ENCODE data around the gene SLC6A18. TPM values are rescaled to one million over a fixed set of nuclear protein-coding genes. Genes with fewer than 3 reads are reported as not detected.

SLC6A18 gene
- total RNA-seq, 4 donors from 2014 or later: not detected

GRCh38 chr5:1199649-1200494, 25.3 kb upstream of the SLC6A18 start:
- Histone ChIP-seq H3K9me3 (no peaks in the 10 kb centered on the region), H3K27ac (peak overlapping the region in 1 of 4 donors; percentile 34), H3K36me3 (no peaks in the 10 kb centered on the region), H3K4me3 (no peak overlapping the region), H3K4me1 (no peaks in the 10 kb centered on the region), H3K27me3 (peaks cover 0 to 44% of the 10 kb centered on the region in 2 donors)
- 55 to 56% methylated on average over 26 of the region's 26 CpGs for WGBS, 2 donors
- TF ChIP-seq CTCF (IDR thresholded peaks at IDR 0.05): no peak
- DNase-seq (ENCODE audit: low spot score in 2 of 2): no peak

DNA sequence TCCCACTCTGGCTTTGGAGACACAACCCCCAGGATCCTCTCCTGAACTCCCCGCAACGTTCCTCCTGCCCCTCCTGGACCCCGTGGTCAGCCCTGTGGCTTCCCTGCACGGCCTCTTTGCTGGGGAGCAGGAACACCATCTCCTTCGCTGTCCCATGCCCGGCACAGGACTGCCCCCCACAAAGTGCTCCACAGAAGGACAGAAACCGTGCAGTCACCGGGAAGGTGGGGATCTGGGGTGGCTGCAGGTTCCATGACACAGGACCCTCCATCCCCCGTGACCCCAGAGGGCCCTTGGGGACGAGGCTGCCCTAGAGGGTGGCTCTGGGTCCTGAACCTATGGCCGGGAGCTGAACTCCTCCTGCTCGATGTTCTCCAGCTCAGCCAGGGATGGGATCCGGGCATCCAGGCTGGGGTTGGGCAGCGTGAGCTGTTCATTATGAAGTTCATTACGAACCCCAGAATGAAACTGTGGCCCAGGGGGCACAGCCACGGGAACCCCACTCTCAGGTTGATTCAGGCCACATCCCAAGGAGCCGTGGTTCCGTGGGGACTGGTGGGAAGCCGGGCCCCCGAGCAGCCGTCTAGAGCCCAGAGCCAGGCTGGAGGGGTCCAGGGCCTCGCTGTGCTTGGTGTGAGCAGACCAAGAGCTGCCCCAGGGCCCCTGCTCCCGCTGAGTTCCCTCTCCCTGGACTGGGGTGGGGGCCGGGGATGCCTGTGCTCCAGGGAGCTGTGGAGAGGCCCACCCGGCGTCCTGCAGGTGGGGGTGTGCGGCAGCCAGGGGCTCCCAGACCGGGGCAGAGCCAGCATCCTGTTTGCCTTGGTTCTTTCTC, 24.5 kb upstream of the SLC6A18 start:
- Histone ChIP-seq H3K36me3 (no peaks in the 10 kb centered on the region), H3K9me3 (no peaks in the 10 kb centered on the region), H3K4me3 (no peak overlapping the region), H3K4me1 (no peaks in the 10 kb centered on the region), H3K27ac (peak overlapping the region in 1 of 4 donors; percentile 34), H3K27me3 (peaks cover 0 to 44% of the 10 kb centered on the region in 2 donors)
- no peak for DNase-seq (ENCODE audit: low spot score in 2 of 2)
- TF ChIP-seq CTCF (IDR thresholded peaks at IDR 0.05) (no peak), POLR2A (IDR thresholded peaks at IDR 0.05) (no peak)
- 71 to 73% methylated on average over 16 to 17 of the region's 28 CpGs for WGBS, 2 donors

- no peaks in the 10 kb centered on the region for H3K9me3 ChIP-seq
- 69 to 77% methylated on average over 31 to 47 of the region's 51 CpGs for WGBS, 2 donors
- no peaks in the 10 kb centered on the region for H3K4me1 ChIP-seq
- H3K4me3 ChIP-seq: peak within 1 kb of the TSS in 1 of 4 donors; percentile 5
- peaks cover 0 to 40% of the 10 kb centered on the region in 2 donors for H3K27me3 ChIP-seq
- H3K27ac ChIP-seq: peak within 1 kb of the TSS in 1 of 4 donors; percentile 34
- H3K36me3 ChIP-seq: no peaks in the 10 kb centered on the region
- no peak for TF ChIP-seq POLR2A (IDR thresholded peaks at IDR 0.05)
- no peak for TF ChIP-seq CTCF (IDR thresholded peaks at IDR 0.05)
- TF ChIP-seq EP300 (IDR thresholded peaks at IDR 0.05): no peak
- no peak for DNase-seq (ENCODE audit: low spot score in 2 of 2)
These were observed 23.7 kb upstream of the SLC6A18 start, which contains the start of gene SLC6A19 for GRCh38 chr5:1201327-1202025. SLC6A19 (plus strand) TSS chr5:1201595; CDS start chr5:1201651, 56 bp downstream.

DNA sequence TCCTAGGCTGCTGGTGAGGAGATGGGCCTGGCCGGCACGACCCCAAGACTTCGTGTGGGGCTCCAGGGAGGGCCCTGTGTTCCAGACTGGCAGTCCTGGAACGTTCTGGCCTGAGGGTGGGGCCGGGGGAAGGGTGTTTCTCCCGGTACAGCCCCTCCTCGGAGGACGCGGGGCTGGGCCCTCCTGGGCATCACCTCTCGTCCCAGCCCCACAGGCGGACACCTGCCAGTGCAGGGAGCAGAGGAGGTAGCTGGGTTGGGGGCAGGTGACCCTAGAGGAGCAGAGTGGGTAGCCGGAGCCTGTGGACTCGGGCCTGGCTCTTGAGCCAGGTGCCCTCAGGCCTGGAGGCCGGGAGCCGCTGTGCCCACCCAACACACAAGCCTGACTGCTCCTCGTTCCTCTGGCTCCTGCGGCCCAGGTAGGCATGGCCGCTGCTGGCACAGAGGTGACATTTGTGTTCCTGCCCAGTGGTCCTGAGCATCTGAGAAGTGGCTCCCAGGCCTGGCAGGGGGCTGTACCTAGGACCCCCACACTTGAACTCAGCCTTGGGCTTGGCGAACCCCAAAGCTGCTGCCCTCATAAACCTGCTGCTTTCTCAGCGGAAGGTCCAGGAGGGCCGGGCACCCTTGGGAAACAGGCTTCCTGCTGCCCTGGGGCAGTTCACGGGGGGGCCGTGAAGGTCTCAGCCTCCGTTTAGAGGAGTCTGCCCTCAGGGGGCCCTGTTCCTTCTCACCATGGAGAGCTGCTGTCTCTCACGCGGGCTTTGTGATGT, 23.0 kb upstream of the SLC6A18 start:
- Histone ChIP-seq H3K36me3 (no peaks in the 10 kb centered on the region), H3K27me3 (peaks cover 0 to 42% of the 10 kb centered on the region in 2 donors), H3K4me3 (peak overlapping the region in 1 of 4 donors; percentile 5), H3K27ac (no peak overlapping the region), H3K4me1 (no peaks in the 10 kb centered on the region), H3K9me3 (no peaks in the 10 kb centered on the region)
- TF ChIP-seq EP300 (IDR thresholded peaks at IDR 0.05) (no peak), POLR2A (IDR thresholded peaks at IDR 0.05) (no peak), CTCF (IDR thresholded peaks at IDR 0.05) (no peak)
- DNase-seq (ENCODE audit: low spot score in 2 of 2): no peak
- 70 to 74% methylated on average over 14 to 17 of the region's 26 CpGs for WGBS, 2 donors

Data from tibial nerve (tissue), 4 donors.